Forelimb muscle (tissue), 1 donor: Measurements from ENCODE around the gene NCAPG2. TPM values are rescaled to one million over a fixed set of nuclear protein-coding genes. Genes with fewer than 3 reads are reported as not detected.
"Not testable (repeated sequence)": the region's sequence is repeated elsewhere in the genome, so short reads cannot be mapped to it uniquely, and the experiment has no call there.

Experiments used
- DNase-seq: peaks from one replicate; pipeline ENCODE4 v3.0.0-alpha.2; 2013; ENCODE audit warnings: low read depth
- polyA plus RNA-seq: library from polyadenylated mRNA; unstranded; fragments of 120-200 nt; gene quantifications from one replicate; pipeline ENCODE4 v1.2.1, GENCODE V29; 2013; ENCODE audit not compliant: insufficient read length

NCAPG2 gene
- polyA plus RNA-seq, 1 donor = 11.3 TPM

GRCh38 chr7:158633055-158633956 is 71.3 kb downstream of the NCAPG2 start:
- DNase-seq = no peak

GRCh38 chr7:158631574-158632195 is 72.9 kb downstream of the NCAPG2 start:
- no peak for DNase-seq

- not testable (repeated sequence) for DNase-seq
Measured at GRCh38 chr7:158626289-158626688, 78.3 kb downstream of the NCAPG2 start.

GRCh38 chr7:158623241-158623640 is 81.4 kb downstream of the NCAPG2 start:
- DNase-seq = no peak

- DNase-seq = no peak
Measured at GRCh38 chr7:158620839-158621441, 83.7 kb downstream of the NCAPG2 start.

GRCh38 chr7:158620418-158620817 is 84.2 kb downstream of the NCAPG2 start:
- DNase-seq = no peak

GRCh38 chr7:158618745-158619140 is 85.9 kb downstream of the NCAPG2 start:
- no peak for DNase-seq

- DNase-seq = no peak
Measured at GRCh38 chr7:158617737-158618128, 86.9 kb downstream of the NCAPG2 start.

GRCh38 chr7:158616050-158616449 is 88.6 kb downstream of the NCAPG2 start:
- DNase-seq = no peak

GRCh38 chr7:158614700-158615099 is 89.9 kb downstream of the NCAPG2 start:
- no peak for DNase-seq

- DNase-seq = no peak
Measured at GRCh38 chr7:158613481-158613880, 91.1 kb downstream of the NCAPG2 start.

GRCh38 chr7:158612546-158612945 is 92.1 kb downstream of the NCAPG2 start:
- DNase-seq = no peak

- DNase-seq = no peak
Measured at GRCh38 chr7:158611541-158611940, 93.1 kb downstream of the NCAPG2 start.

GRCh38 chr7:158609313-158609974 is 95.2 kb downstream of the NCAPG2 start:
- no peak for DNase-seq

GRCh38 chr7:158607563-158607962 is 97.0 kb downstream of the NCAPG2 start:
- DNase-seq = no peak

- no peak for DNase-seq
Measured at GRCh38 chr7:158606671-158607424, 97.8 kb downstream of the NCAPG2 start.

- no peak for DNase-seq
Measured at GRCh38 chr7:158606129-158606528, 98.5 kb downstream of the NCAPG2 start.

- no peak for DNase-seq
Measured at GRCh38 chr7:158603773-158604755, 100.5 kb downstream of the NCAPG2 start.

- no peak for DNase-seq
Measured at GRCh38 chr7:158602905-158603772, 101.5 kb downstream of the NCAPG2 start.
